Epithelial cell of proximal tubule (primary cell): ENCODE measurements around the gene ACAP2. TPM values are rescaled to one million over a fixed set of nuclear protein-coding genes. Genes with fewer than 3 reads are reported as not detected.
"Not testable (repeated sequence)": the region's sequence is repeated elsewhere in the genome, so short reads cannot be mapped to it uniquely, and the experiment has no call there.

Source experiments
- DNase-seq: peaks from one replicate; pipeline ENCODE4 v3.0.0-alpha.2; 2011; ENCODE audit warnings: low read depth
- H3K4me3 ChIP-seq: 2 replicates; pipeline ENCODE4 v1.5.1; 2011; ENCODE audit warnings: low read depth, mild to moderate bottlenecking, low read length
- CTCF ChIP-seq: conservative IDR thresholded peaks from 2 replicates; pipeline ENCODE4 v1.5.1; 2012; ENCODE audit warnings: low read depth, mild to moderate bottlenecking, low read length
- total RNA-seq: library from RNA; depleted of rRNA; stranded (reverse); fragments of >200 nt; gene quantifications from 2 replicates; pipeline ENCODE4 v1.2.3, GENCODE V29; 2015

The ACAP2 gene
- total RNA-seq, 1 donor from 2014 or later, result 26.2 TPM

DNA sequence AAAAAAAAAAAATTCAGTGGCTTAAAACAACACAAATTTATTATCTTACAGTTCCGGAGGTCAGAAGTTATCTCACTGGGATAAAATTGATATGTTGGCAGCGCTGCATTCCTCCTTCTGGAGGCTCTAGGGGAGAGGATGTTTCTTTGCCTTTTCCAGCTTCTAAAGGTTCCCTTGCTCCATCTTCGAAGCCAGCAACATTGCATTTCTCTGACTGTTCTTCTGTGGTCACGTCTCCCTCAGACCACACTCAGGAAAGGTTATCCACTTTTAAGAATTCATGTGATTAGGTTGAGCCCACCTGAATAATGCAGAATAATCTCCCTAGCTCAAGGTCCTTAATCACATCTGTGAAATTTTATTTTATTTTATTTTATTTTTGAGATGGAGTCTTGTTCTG is 23.4 kb upstream of the ACAP2 start:
- no peak for DNase-seq
- no peak for TF ChIP-seq CTCF
- no peak overlapping the region for H3K4me3 ChIP-seq

DNA sequence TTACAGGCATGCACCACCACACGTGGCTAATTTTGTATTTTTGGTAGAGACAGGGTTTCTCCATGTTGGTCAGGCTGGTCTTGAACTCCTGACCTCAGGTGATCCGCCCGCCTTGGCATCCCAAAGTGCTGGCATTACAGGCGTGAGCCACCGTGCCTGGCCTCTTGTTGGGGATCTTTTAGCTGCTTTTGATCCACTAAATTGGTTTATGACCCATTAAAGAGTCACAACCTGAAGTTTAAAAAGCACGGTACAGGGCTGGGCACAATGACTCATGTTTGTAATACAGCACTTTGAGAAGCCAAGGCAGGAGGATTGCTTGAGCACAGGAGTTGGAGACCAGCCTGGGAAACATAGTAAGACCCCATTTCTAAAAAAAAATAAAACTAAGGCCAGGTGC is 20.1 kb upstream of the ACAP2 start:
- not testable (repeated sequence) for DNase-seq, H3K4me3 ChIP-seq

DNA sequence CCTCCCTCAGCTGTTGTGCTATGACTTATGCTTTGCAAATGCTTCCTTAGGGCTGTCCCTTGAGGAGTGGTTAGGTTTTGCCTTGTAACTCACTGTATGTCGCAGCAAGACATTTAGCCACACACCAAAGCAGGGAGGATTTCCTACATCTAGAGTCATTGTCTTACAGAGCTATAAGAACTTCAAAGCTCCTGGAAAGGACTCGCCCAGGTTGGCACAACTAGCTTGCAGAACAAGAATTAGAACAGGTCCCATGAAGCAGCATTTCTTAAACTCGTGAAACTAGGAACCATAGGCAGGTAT is 19.4 kb upstream of the ACAP2 start:
- no peak for TF ChIP-seq CTCF
- DNase-seq, result no peak

GRCh38 chr3:195461594-195462307 is 18.9 kb upstream of the ACAP2 start:
- no peak for TF ChIP-seq CTCF

More for the DNA sequence above, 19.4 kb upstream of the ACAP2 start:
- no peak overlapping the region for H3K4me3 ChIP-seq

DNA sequence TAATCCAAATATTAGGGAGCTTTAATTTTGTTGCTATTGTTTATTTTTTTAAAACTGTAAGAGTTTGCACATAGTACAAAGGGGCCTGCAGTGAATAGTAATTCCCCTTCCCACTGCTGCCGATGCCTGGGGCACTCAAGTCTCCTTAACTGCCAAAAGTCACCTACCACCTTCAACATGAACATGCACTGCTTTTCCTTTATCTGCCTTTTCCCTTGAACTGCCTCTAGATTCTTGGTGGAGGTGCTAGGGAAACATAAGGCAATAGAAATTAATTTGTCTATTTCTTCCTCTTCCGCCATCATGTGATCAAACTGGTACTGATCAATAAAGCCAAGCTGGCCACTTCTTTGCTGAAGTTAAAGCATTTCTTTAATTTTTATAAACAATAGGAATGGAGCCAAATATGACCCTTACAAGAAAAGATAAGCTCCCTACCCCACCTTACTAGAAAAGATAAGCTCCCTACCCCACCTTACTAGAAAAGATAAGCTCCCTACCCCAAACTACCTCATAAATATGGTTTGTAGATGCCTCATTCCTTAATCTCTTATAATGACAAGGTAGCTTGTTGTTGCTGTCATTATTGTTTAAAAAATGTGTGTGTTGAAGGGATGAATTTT is 17.4 kb upstream of the ACAP2 start:
- TF ChIP-seq CTCF, result no peak
- no peak overlapping the region for H3K4me3 ChIP-seq
- DNase-seq, result no peak

More at GRCh38 chr3:195461594-195462307, 18.9 kb upstream of the ACAP2 start:
- no peak for DNase-seq
- no peak overlapping the region for H3K4me3 ChIP-seq

GRCh38 chr3:195458316-195458717 is 15.5 kb upstream of the ACAP2 start:
- DNase-seq, result no peak
- TF ChIP-seq CTCF, result no peak
- no peak overlapping the region for H3K4me3 ChIP-seq

DNA sequence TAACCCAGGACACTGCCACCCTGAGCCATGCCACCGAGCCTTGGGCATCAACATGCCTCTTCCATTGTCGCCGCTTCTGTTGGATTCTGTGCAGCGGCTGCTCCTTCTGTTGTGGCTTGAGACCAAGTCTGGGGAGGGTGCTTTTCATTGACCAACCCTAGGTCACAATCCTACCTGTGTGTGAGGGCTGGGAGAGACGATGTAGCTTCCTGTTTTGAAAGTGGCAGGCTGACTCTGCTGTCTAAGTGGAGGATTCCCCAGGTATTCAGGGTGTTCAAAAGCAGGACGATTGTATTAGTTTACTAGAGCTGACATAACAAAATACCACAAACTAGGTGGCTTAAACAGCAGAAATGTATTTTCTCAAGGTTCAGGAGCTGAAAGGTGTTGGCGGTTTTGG is 13.0 kb upstream of the ACAP2 start:
- H3K4me3 ChIP-seq, result no peak overlapping the region
- TF ChIP-seq CTCF, result no peak
- DNase-seq, result no peak
